LNCaP clone FGC (cell line): ENCODE measurements around the gene STKLD1.
"Not testable (repeated sequence)": the region's sequence is repeated elsewhere in the genome, so short reads cannot be mapped to it uniquely, and the experiment has no call there.

Experiments
- DNase-seq: peaks from one replicate; pipeline ENCODE4 v3.0.0-alpha.2; 2011; ENCODE audit warnings: low read depth
- H3K4me3 ChIP-seq: 2 replicates; pipeline ENCODE4 v1.5.1; 2011; ENCODE audit warnings: mild to moderate bottlenecking, low read depth, low read length, control low read depth
- CTCF ChIP-seq: IDR thresholded peaks from 2 replicates; pipeline ENCODE4 v1.5.1; 2012; ENCODE audit warnings: mild to moderate bottlenecking; ENCODE audit not compliant: control insufficient read depth, insufficient read depth; ENCODE audit errors: extremely low read depth

STKLD1 gene

DNA sequence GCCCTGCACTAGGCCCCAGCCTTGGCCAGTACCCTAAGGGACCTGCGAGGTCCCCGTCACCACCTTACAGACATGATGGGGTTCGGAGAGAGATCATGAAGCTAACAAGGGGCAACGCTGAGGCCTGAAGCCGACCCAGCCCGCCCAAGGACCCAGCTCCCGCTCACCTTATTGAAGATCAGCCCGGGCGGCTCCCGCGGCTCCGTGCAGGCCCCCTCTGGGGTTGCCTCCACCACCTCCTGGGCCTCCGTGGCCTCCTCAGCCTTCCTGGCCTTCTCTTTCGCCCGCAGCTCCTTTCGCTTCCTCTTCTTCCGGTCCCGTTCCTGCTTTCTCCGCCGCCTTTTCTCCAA is 43.8 kb upstream of the STKLD1 start:
- no peak for DNase-seq
- TF ChIP-seq CTCF = no peak
- H3K4me3 ChIP-seq = no peak overlapping the region

GRCh38 chr9:133333011-133333410 is 43.2 kb upstream of the STKLD1 start:
- H3K4me3 ChIP-seq = no peak overlapping the region
- TF ChIP-seq CTCF = no peak
- DNase-seq = no peak

- no peak for TF ChIP-seq CTCF
- DNase-seq = no peak
- H3K4me3 ChIP-seq = peak overlapping the region; percentile 83
These were observed 42.6 kb upstream of the STKLD1 start for GRCh38 chr9:133333566-133333965.

DNA sequence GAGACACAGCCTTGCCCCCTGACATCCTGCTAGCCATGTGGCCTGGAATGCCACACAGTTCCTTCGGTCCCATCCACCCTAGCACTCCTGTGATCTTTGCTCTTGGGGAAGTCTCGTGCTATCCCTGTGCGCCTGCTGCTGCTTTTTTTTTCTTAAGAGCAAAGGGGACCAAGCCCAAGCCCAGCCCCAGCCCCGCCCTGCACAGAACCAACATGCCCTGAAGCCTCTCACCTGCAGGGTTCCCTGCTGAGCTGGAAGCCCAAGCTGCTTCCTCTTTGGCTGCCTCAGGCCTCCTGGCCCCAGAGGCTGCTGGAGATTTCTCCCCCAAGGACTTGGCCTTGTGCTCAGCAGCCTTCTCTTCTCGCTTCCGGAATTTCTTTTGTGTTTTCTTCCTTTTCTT is 42.0 kb upstream of the STKLD1 start:
- H3K4me3 ChIP-seq = peak overlapping the region; percentile 83
- TF ChIP-seq CTCF = peak; percentile 22; the same call in 1 of the 2 replicates
- peak; percentile 76 for DNase-seq

- DNase-seq = not testable (repeated sequence)
- H3K4me3 ChIP-seq = peak overlapping the region; percentile 83
These were observed 41.3 kb upstream of the STKLD1 start for GRCh38 chr9:133334888-133335287.

DNA sequence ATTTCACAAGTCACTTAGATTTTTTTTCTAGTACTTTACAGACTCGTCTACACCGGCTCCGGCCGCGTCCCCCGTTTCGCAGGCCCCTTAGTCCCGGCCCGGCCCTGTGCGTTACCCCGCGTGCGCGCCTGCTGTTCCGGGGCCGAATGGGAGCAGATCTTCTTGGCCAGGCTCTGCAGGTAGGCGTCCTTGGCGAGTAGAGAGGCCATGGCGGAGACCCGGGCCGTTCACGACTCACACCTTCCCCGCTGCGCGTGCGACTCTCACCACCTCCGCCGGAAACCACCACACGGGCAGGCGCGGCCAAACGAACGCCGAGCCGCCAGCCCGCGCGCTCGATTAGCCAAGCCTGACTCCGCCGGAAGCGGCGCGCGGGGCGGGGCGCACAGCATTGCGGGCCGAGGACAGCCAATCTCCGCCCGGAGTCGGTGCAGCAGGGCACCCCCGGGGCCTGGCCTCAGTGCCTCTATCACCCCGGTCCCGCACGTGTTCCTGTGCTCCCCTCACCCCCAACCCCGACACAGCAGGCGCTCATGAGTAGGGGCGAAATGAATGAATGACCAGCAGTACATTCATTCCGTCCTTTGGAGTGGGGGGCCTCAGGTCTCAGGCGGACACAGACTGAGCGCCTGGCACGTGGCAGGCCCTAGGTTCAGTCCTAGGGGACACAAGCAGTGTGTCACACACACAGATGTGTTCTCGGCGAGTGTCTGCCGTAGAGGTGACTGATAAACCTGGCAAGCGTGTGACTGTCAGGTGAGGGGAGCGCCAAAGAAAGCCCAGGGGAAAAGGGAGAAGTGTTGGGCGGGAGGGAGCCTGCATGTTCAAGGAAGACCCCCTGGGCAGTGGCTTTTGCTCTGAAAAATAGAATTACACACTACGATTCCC is 40.0 kb upstream of the STKLD1 start, which contains the start of gene SURF6:
Gene SURF6, minus strand, starts transcription at position 265 of the 888 bp plus-strand sequence. Its CDS starts 56 bp downstream, at position 209.
- DNase-seq = peak; percentile 76
- no peak for TF ChIP-seq CTCF
- H3K4me3 ChIP-seq = peak within 1 kb of the TSS; percentile 83

GRCh38 chr9:133339641-133340040 is 36.5 kb upstream of the STKLD1 start:
- no peak overlapping the region for H3K4me3 ChIP-seq
- DNase-seq = no peak

More at GRCh38 chr9:133339641-133340040, 36.5 kb upstream of the STKLD1 start:
- TF ChIP-seq CTCF = no peak
